ENCODE measurements around the gene CNGB1.

- TF ChIP-seq CTCF (IDR thresholded peaks at IDR 0.05; ENCODE audit: borderline replicate concordance, extremely low read depth, low read length, poor library complexity, severe bottlenecking) = no peak
- TF ChIP-seq EZH2 (IDR thresholded peaks at IDR 0.05; ENCODE audit: borderline replicate concordance, low read depth, low read length, severe bottlenecking) = no peak
Measured at GRCh38 chr16:57996406-57997175, 25.7 kb upstream of the CNGB1 start.

All from DND-41 (cell line).